GM23338 (cell line): ENCODE data around the gene LRRC10.

Experiments
- CREB1 ChIP-seq: fragments of 250-450 bp; sonication (Bioruptor Pico); IDR thresholded peaks from 2 replicates; pipeline ENCODE4 v1.5.0; 2020; ENCODE audit warnings: low read depth, mild to moderate bottlenecking, moderate library complexity
- EZH2 ChIP-seq: fragments of 200-600 bp; sonication (generic); IDR thresholded peaks from one replicate; pipeline ENCODE4 v1.8.0; 2017; ENCODE audit warnings: antibody characterized with exemption, mild to moderate bottlenecking, low read depth; ENCODE audit not compliant: unreplicated experiment
- TF ChIP-seq, protein P1 (sequence below), 2 experiments: fragments of 200-600 bp in 1 of 2; sonication (generic) in 1 of 2; conservative IDR thresholded peaks; 2 replicates each; pipeline versions ENCODE4 v1.5.1 to v1.6.1; 2016 to 2017; ENCODE audit warnings: antibody characterized with exemption in 2 of 2, low read depth in 2 of 2, mild to moderate bottlenecking in 2 of 2, moderate library complexity in 1 of 2

- TF ChIP-seq, protein P1, sequence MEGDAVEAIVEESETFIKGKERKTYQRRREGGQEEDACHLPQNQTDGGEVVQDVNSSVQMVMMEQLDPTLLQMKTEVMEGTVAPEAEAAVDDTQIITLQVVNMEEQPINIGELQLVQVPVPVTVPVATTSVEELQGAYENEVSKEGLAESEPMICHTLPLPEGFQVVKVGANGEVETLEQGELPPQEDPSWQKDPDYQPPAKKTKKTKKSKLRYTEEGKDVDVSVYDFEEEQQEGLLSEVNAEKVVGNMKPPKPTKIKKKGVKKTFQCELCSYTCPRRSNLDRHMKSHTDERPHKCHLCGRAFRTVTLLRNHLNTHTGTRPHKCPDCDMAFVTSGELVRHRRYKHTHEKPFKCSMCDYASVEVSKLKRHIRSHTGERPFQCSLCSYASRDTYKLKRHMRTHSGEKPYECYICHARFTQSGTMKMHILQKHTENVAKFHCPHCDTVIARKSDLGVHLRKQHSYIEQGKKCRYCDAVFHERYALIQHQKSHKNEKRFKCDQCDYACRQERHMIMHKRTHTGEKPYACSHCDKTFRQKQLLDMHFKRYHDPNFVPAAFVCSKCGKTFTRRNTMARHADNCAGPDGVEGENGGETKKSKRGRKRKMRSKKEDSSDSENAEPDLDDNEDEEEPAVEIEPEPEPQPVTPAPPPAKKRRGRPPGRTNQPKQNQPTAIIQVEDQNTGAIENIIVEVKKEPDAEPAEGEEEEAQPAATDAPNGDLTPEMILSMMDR (conservative IDR thresholded peaks at IDR 0.05; ENCODE audit: low read depth in 2 of 2): no peak
- TF ChIP-seq EZH2 (no peak), CREB1 (CRISPR knock-in tag) (no peak)
These were observed 8.6 kb downstream of the LRRC10 start for GRCh38 chr12:69601962-69602685.
